H1 (cell line): ENCODE results near the gene CYP4B1. TPM values are rescaled to one million over a fixed set of nuclear protein-coding genes. Genes with fewer than 3 reads are reported as not detected.

Experiments used
- CTCF ChIA-PET: fragments of 300-600 bp; sonication (Branson Sonifier 250); formaldehyde crosslinking; loops from one replicate; lab custom pipeline; 2021; ENCODE audit not compliant: partially characterized antibody; lab: Charles Lee
- POLR2A ChIA-PET: fragments of 300-600 bp; sonication (Branson Sonifier 250); formaldehyde crosslinking; loops from one replicate; lab custom pipeline; 2021; ENCODE audit warnings: inconsistent platforms; ENCODE audit not compliant: partially characterized antibody; lab: Charles Lee
- DNase-seq, 2 experiments: peaks; one replicate each; pipeline versions ENCODE4 v3.0.0 to v3.0.0-alpha.2; 2010 to 2022; ENCODE audit warnings: low spot score in 2 of 2, low read depth in 1 of 2, mixed read lengths in 1 of 2
- FAIRE-seq: peaks from 2 replicates; lab custom pipeline; 2011; peaks lifted over from hg19 to GRCh38; lab: Jason Lieb, UNC
- H2AFZ ChIP-seq: 2 replicates; pipeline ENCODE4 v1.8.1; 2012; ENCODE audit warnings: low read length, inconsistent platforms
- H2AK5ac ChIP-seq: 2 replicates; pipeline ENCODE4 v1.6.1; 2013; ENCODE audit warnings: low read depth, low read length
- H2BK120ac ChIP-seq: replicated peaks from 2 replicates; pipeline ENCODE3; 2013; ENCODE audit warnings: low read depth, low read length, inconsistent platforms
- H2BK12ac ChIP-seq: 2 replicates; pipeline ENCODE4 v1.6.1; 2013; ENCODE audit warnings: low read depth, low read length
- H2BK15ac ChIP-seq: 2 replicates; pipeline ENCODE4 v1.6.1; 2013; ENCODE audit warnings: low read length
- H2BK20ac ChIP-seq: 2 replicates; pipeline ENCODE4 v1.6.1; 2013; ENCODE audit warnings: low read length
- H2BK5ac ChIP-seq: 2 replicates; pipeline ENCODE4 v1.6.1; 2013; ENCODE audit warnings: low read depth, low read length
- H3K14ac ChIP-seq: 2 replicates; pipeline ENCODE4 v1.6.1; 2013; ENCODE audit warnings: inconsistent platforms; ENCODE audit not compliant: insufficient read length
- H3K18ac ChIP-seq: 2 replicates; pipeline ENCODE4 v1.6.1; 2013; ENCODE audit warnings: low read length; ENCODE audit errors: extremely low read depth
- H3K23ac ChIP-seq: 2 replicates; pipeline ENCODE4 v1.6.1; 2013; ENCODE audit warnings: inconsistent platforms; ENCODE audit not compliant: insufficient read length
- H3K23me2 ChIP-seq: 2 replicates; pipeline ENCODE4 v1.6.1; 2013; ENCODE audit warnings: low read depth, low read length
- H3K27ac ChIP-seq: 2 replicates; pipeline ENCODE4 v1.6.1; 2011; ENCODE audit warnings: low read depth, low read length, inconsistent platforms
- H3K27me3 ChIP-seq, 4 experiments: replicated peaks in 1 of 4; 1 replicate in 1 of 4; 2 replicates in 3 of 4; pipeline versions ENCODE4 v1.6.1 to v1.8.1; 2011 to 2013; ENCODE audit warnings: low read length in 3 of 4, mild to moderate bottlenecking in 3 of 4, inconsistent platforms in 2 of 4, mixed read lengths in 2 of 4, moderate library complexity in 1 of 4; ENCODE audit not compliant: control insufficient read depth in 3 of 4, insufficient read depth in 3 of 4; ENCODE audit errors: extremely low read depth in 1 of 4
- H3K36me3 ChIP-seq, 4 experiments: 2 replicates each; pipeline versions ENCODE4 v1.6.1 to v1.8.1; 2011 to 2013; ENCODE audit warnings: mild to moderate bottlenecking in 4 of 4, low read length in 3 of 4, moderate library complexity in 2 of 4, control low read depth in 1 of 4, inconsistent platforms in 1 of 4; ENCODE audit not compliant: insufficient read depth in 4 of 4, control insufficient read depth in 2 of 4
- H3K4ac ChIP-seq: replicated peaks from 2 replicates; pipeline ENCODE3; 2013; ENCODE audit warnings: low read length, low read depth, mixed read lengths, inconsistent platforms; ENCODE audit not compliant: insufficient read length
- H3K4me1 ChIP-seq, 4 experiments: replicated peaks in 1 of 4; 1 replicate in 1 of 4; 2 replicates in 3 of 4; pipeline versions ENCODE4 v1.6.1 to v1.8.1; 2011 to 2013; ENCODE audit warnings: low read length in 3 of 4, inconsistent platforms in 2 of 4, mixed read lengths in 1 of 4; ENCODE audit not compliant: insufficient read depth in 4 of 4, control insufficient read depth in 3 of 4
- H3K4me2 ChIP-seq, 2 experiments: 2 replicates each; pipeline versions ENCODE4 v1.6.1 to v1.8.1; 2011 to 2013; ENCODE audit warnings: low read depth in 2 of 2, low read length in 2 of 2, control low read depth in 1 of 2, inconsistent platforms in 1 of 2, mild to moderate bottlenecking in 1 of 2; ENCODE audit not compliant: insufficient read depth in 1 of 2
- H3K4me3 ChIP-seq, 4 experiments: fragments of 200-600, 300-600 bp in 1 of 4; sonication (generic), shearing (Covaris generic), sonication (Bioruptor Twin) in 1 of 4; 2 replicates each; pipeline versions ENCODE4 v1.5.1 to v1.8.1; 2011 to 2016; ENCODE audit warnings: low read length in 4 of 4, low read depth in 3 of 4, control low read depth in 2 of 4, inconsistent platforms in 2 of 4, mild to moderate bottlenecking in 2 of 4, mixed read lengths in 1 of 4, moderate library complexity in 1 of 4; ENCODE audit not compliant: insufficient read depth in 2 of 4; ENCODE audit errors: extremely low read depth in 1 of 4
- H3K56ac ChIP-seq: replicated peaks from 2 replicates; pipeline ENCODE3; 2013; ENCODE audit warnings: low read depth, mild to moderate bottlenecking, mixed read lengths, low read length, inconsistent platforms; ENCODE audit not compliant: insufficient read length
- H3K79me1 ChIP-seq: 2 replicates; pipeline ENCODE4 v1.6.1; 2013; ENCODE audit warnings: low read depth, low read length, control low read depth
- H3K79me2 ChIP-seq, 2 experiments: 2 replicates each; pipeline versions ENCODE4 v1.6.1 to v1.8.1; 2012 to 2013; ENCODE audit warnings: low read length in 2 of 2, mild to moderate bottlenecking in 2 of 2, inconsistent platforms in 1 of 2; ENCODE audit not compliant: insufficient read depth in 2 of 2, control insufficient read depth in 1 of 2
- H3K9ac ChIP-seq, 4 experiments: replicated peaks in 1 of 4; 1 replicate in 1 of 4; 2 replicates in 3 of 4; pipeline versions ENCODE4 v1.6.1 to v1.8.1; 2011 to 2013; ENCODE audit warnings: low read depth in 3 of 4, low read length in 3 of 4, control low read depth in 2 of 4, mild to moderate bottlenecking in 2 of 4, moderate library complexity in 2 of 4, inconsistent platforms in 1 of 4; ENCODE audit errors: extremely low read depth in 1 of 4
- H3K9me3 ChIP-seq, 2 experiments: 2 replicates each; pipeline versions ENCODE4 v1.6.1 to v1.8.1; 2012 to 2013; ENCODE audit warnings: mild to moderate bottlenecking in 2 of 2, moderate library complexity in 2 of 2, control low read depth in 1 of 2, inconsistent platforms in 1 of 2, low read depth in 1 of 2, low read length in 1 of 2, mixed read lengths in 1 of 2; ENCODE audit not compliant: insufficient read depth in 2 of 2
- H4K20me1 ChIP-seq, 2 experiments: replicated peaks in 1 of 2; 2 replicates each; pipeline versions ENCODE3 to v1.8.1; 2011 to 2013; ENCODE audit warnings: inconsistent platforms in 2 of 2, low read length in 2 of 2, mild to moderate bottlenecking in 1 of 2; ENCODE audit not compliant: insufficient read depth in 2 of 2, control insufficient read depth in 1 of 2
- H4K5ac ChIP-seq: 2 replicates; pipeline ENCODE4 v1.6.1; 2013; ENCODE audit warnings: low read length, low read depth, mixed read lengths, inconsistent platforms; ENCODE audit not compliant: insufficient read length
- H4K8ac ChIP-seq: 2 replicates; pipeline ENCODE4 v1.8.0; 2013; ENCODE audit warnings: mild to moderate bottlenecking, moderate library complexity, low read length, inconsistent platforms; ENCODE audit not compliant: insufficient read depth; ENCODE audit errors: extremely low read depth
- H4K91ac ChIP-seq: replicated peaks from 2 replicates; pipeline ENCODE3; 2013; ENCODE audit warnings: low read length, mixed read lengths, inconsistent platforms; ENCODE audit not compliant: insufficient read length
- CHD1 ChIP-seq: IDR thresholded peaks from 2 replicates; pipeline ENCODE4 v1.6.1; 2012; ENCODE audit warnings: low read depth, low read length, improper control_type of control experiment
- WGBS, 2 experiments: shearing (Covaris generic) in 1 of 2; methylation state at CpG; one replicate each; pipeline versions ENCODE4 v1.1.6 to v1.1.7; 2013 to 2015; ENCODE audit warnings: low lambda C conversion rate in 2 of 2, mixed read lengths in 2 of 2, inconsistent platforms in 1 of 2, low coverage in 1 of 2, missing lambda C conversion rate in 1 of 2; ENCODE audit not compliant: insufficient replicate concordance in 2 of 2, insufficient coverage in 1 of 2, insufficient read length in 1 of 2; ENCODE audit errors: extremely low coverage in 1 of 2, missing lambda C conversion rate in 1 of 2; 5-methylcytosine and 5-hydroxymethylcytosine counted together
- polyA plus RNA-seq, 7 experiments: library from polyadenylated mRNA; depleted of rRNA in 3 of 7; stranded (reverse) in 5 of 7; unstranded in 2 of 7; fragments of >200 nt in 5 of 7; fragments of 200-250 nt in 2 of 7; gene quantifications; 1 replicate in 5 of 7; 2 replicates in 1 of 7; 4 replicates in 1 of 7; pipeline versions ENCODE4 v1.2.1 to v1.2.3, GENCODE V29; 2011 to 2013; ENCODE audit warnings: missing spikeins in 2 of 7, mixed read lengths in 2 of 7
- total RNA-seq: library from RNA; stranded (reverse); fragmentation: NEBNext Ultra II Directional; extraction: Animal tissue kit (Norgen Biotek cat#: 25700); gene quantifications from 2 replicates; pipeline ENCODE4 v1.2.1, GENCODE V29; 2021

CYP4B1 gene
- total and polyA plus RNA-seq, 2 of the 8 experiments (the other 6 are each of a cell fraction or from before 2014, with no cell fraction given) = 0.23 TPM; not detected in 1

DNA sequence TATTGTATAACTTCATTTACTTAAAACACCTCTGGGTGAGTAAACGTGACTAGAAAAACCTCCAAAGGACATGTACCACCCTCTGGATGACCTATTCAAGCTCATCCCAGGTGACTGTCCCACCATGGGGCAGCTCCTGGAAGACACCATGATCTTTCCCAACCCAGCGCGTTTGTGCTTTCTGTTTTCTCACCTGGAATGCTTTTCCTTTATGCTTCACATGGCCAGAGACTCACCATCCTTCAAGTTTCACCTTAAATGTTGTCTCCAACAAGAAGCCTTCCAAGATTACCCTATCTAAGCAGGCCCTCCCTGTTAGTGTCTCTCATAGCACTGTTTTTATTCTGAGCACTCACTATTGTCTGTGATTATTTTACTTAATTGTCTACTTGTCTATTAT is 11.1 kb downstream of the CYP4B1 start:
- Histone ChIP-seq H3K27me3 (no peaks in the 10 kb centered on the region; a peak in 1 of 7 replicates), H3K4ac (no peak overlapping the region), H3K23me2 (no peaks in the 10 kb centered on the region), H3K4me2 (no peak overlapping the region), H3K9me3 (no peaks in the 10 kb centered on the region), H4K5ac (no peak overlapping the region), H2AFZ (no peak overlapping the region)
- CTCF ChIA-PET = interaction anchor here (0.8 kb wide), 1 partner anchor 19 kb away, joined by 5 read pairs; no protein-coding TSS in a partner anchor
- no peak for TF ChIP-seq CHD1
- TF ChIP-seq, all 59 proteins: peak for 0
- Histone ChIP-seq H3K79me2 (no peaks in the 10 kb centered on the region), H3K9ac (no peak overlapping the region), H3K56ac (no peak overlapping the region), H3K79me1 (no peaks in the 10 kb centered on the region), H3K27ac (no peak overlapping the region), H4K20me1 (no peaks in the 10 kb centered on the region), H2BK12ac (no peak overlapping the region), H2AK5ac (no peak overlapping the region), H3K4me3 (no peak overlapping the region), H4K8ac (no peak overlapping the region), H3K4me1 (no peaks in the 10 kb centered on the region), H3K23ac (no peak overlapping the region), H4K91ac (no peak overlapping the region), H2BK5ac (no peak overlapping the region), H2BK15ac (no peak overlapping the region), H2BK120ac (no peak overlapping the region), H3K18ac (no peak overlapping the region), H3K14ac (no peak overlapping the region), H3K36me3 (no peaks in the 10 kb centered on the region), H2BK20ac (no peak overlapping the region)
- FAIRE-seq (no peak), DNase-seq (no peak)
- POLR2A ChIA-PET = no interaction called here
- WGBS, 2 experiments = 84% methylated on average over 3 of the region's 3 CpGs; no CpG with 5 or more reads in 1 of the 2 experiments
